Endothelial cell (in vitro differentiated cells): ENCODE data around the gene ABCB9. TPM values are rescaled to one million over a fixed set of nuclear protein-coding genes. Genes with fewer than 3 reads are reported as not detected.

ENCODE experiments used
- DNase-seq: peaks from one replicate; pipeline ENCODE4 v3.0.0; 2021; ENCODE audit warnings: low spot score
- H3K27ac Mint-ChIP-seq: one replicate; pipeline ENCODE4 v1.8.0; 2021; ENCODE audit warnings: mixed read lengths, inconsistent platforms; ENCODE audit not compliant: unreplicated experiment
- H3K27me3 Mint-ChIP-seq: one replicate; pipeline ENCODE4 v1.8.0; 2021; ENCODE audit warnings: mild to moderate bottlenecking, moderate library complexity, mixed read lengths, inconsistent platforms; ENCODE audit not compliant: unreplicated experiment
- H3K36me3 Mint-ChIP-seq: one replicate; pipeline ENCODE4 v1.8.0; 2021; ENCODE audit warnings: mild to moderate bottlenecking, low read depth, mixed read lengths, inconsistent platforms; ENCODE audit not compliant: unreplicated experiment
- H3K4me1 Mint-ChIP-seq: one replicate; pipeline ENCODE4 v1.8.0; 2021; ENCODE audit warnings: mild to moderate bottlenecking, mixed read lengths, inconsistent platforms; ENCODE audit not compliant: unreplicated experiment
- H3K4me3 Mint-ChIP-seq: one replicate; pipeline ENCODE4 v1.8.0; 2021; ENCODE audit warnings: mild to moderate bottlenecking, mixed read lengths, inconsistent platforms; ENCODE audit not compliant: unreplicated experiment
- H3K9me3 Mint-ChIP-seq: one replicate; pipeline ENCODE4 v1.8.0; 2021; ENCODE audit warnings: mixed read lengths, inconsistent platforms; ENCODE audit not compliant: unreplicated experiment
- total RNA-seq: library from RNA; stranded (reverse); fragmentation: NEBNext Ultra II Directional; extraction: Animal tissue kit (Norgen Biotek cat#: 25700); gene quantifications from one replicate; pipeline ENCODE4 v1.2.1, GENCODE V29; 2021; ENCODE audit not compliant: unreplicated experiment
- TF ChIP-seq, protein P1 (sequence below): fragments of 200-600 bp; sonication (generic); IDR thresholded peaks from one replicate; pipeline ENCODE4 v1.5.0; 2021; ENCODE audit warnings: antibody characterized with exemption; ENCODE audit not compliant: unreplicated experiment

ABCB9 gene
- total RNA-seq, 1 donor from 2014 or later = 10.9 TPM

DNA sequence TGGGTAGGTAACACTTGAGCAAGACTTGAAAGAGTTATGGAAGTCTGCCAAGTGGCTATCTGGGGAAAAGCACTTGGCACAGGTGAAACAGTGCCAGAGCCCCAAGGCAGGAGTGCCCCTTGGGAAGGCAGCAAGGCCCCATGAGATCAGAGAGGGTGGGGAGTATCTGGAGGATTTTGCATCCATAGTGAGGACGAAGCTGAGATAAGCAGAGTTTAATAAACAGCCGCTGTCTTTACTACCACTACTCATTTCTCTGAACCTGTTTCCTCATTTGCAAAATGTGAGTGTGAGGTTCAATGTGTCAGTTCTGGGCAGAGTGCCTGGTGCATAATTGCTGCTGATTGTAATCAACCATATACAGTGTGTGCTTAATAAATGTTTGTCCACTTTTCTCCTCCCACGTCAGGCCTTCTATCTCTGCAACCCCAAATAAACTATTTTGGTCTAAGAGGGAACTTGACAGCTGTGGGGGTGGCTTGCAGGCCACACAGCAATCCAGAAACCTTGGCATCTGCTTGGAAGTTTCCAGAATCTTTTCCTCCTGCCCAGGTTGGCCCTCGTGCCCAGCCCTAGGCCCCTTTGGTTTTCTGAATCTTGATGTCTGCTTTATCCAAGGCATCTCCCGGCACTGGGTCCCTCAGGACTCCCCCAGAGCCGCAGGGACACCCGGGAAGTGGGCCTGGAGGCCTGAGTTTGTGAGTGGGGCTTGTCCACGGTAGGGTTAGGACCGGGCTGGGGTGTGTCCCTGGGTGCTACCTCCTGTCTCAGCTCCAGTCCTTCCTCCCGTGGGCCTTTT is 4.5 kb downstream of the ABCB9 start:
- H3K4me3 Mint-ChIP-seq = no peak overlapping the region
- H3K27me3 Mint-ChIP-seq = peaks cover 3% of the 10 kb centered on the region
- H3K9me3 Mint-ChIP-seq = no peaks in the 10 kb centered on the region
- TF ChIP-seq, protein P1, sequence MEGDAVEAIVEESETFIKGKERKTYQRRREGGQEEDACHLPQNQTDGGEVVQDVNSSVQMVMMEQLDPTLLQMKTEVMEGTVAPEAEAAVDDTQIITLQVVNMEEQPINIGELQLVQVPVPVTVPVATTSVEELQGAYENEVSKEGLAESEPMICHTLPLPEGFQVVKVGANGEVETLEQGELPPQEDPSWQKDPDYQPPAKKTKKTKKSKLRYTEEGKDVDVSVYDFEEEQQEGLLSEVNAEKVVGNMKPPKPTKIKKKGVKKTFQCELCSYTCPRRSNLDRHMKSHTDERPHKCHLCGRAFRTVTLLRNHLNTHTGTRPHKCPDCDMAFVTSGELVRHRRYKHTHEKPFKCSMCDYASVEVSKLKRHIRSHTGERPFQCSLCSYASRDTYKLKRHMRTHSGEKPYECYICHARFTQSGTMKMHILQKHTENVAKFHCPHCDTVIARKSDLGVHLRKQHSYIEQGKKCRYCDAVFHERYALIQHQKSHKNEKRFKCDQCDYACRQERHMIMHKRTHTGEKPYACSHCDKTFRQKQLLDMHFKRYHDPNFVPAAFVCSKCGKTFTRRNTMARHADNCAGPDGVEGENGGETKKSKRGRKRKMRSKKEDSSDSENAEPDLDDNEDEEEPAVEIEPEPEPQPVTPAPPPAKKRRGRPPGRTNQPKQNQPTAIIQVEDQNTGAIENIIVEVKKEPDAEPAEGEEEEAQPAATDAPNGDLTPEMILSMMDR = no peak
- no peaks in the 10 kb centered on the region for H3K36me3 Mint-ChIP-seq
- H3K27ac Mint-ChIP-seq = no peak overlapping the region
- no peaks in the 10 kb centered on the region for H3K4me1 Mint-ChIP-seq
- no peak for DNase-seq

GRCh38 chr12:122960193-122960569 is 6.1 kb downstream of the ABCB9 start:
- H3K27ac Mint-ChIP-seq = no peak overlapping the region
- TF ChIP-seq, protein P1 = no peak
- no peaks in the 10 kb centered on the region for H3K36me3 Mint-ChIP-seq
- H3K27me3 Mint-ChIP-seq = peaks cover 2% of the 10 kb centered on the region
- no peak overlapping the region for H3K4me3 Mint-ChIP-seq
- no peaks in the 10 kb centered on the region for H3K4me1 Mint-ChIP-seq
- H3K9me3 Mint-ChIP-seq = no peaks in the 10 kb centered on the region
- no peak for DNase-seq

DNA sequence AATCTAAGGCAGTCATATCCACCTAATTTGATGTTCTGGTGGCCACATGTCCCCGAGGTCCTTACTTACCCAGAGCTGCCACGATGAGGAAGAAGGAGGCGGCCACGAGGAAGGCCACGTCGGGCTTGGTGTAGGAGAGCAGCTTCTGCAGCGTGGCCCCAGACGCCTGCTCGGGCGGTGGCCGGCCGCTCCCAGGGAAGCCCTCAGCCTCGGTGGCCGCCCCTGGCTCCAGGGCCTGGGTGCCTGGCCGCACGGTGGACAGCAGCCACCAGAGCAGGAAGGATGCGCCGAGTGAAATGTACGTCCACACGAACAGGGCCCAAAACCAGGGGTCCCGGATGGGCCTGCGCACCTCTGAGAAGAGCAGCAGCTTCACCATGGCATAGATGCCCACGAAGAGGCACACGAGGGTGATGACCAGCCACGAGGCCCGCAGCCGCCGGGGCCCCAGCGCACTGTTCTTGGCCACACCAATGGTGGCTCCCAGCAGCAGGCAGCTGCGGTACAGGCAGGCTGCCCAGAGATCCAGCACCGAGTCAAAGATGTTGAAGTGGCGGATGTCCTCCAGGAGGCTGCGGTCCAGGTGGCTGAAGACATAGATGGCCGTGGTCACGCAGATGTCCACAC is 6.6 kb downstream of the ABCB9 start:
- no peak for DNase-seq
- no peaks in the 10 kb centered on the region for H3K36me3 Mint-ChIP-seq
- TF ChIP-seq, protein P1 = no peak
- H3K27ac Mint-ChIP-seq = no peak overlapping the region
- H3K9me3 Mint-ChIP-seq = no peaks in the 10 kb centered on the region
- H3K4me1 Mint-ChIP-seq = no peaks in the 10 kb centered on the region
- H3K27me3 Mint-ChIP-seq = peaks cover 2% of the 10 kb centered on the region
- H3K4me3 Mint-ChIP-seq = no peak overlapping the region

DNA sequence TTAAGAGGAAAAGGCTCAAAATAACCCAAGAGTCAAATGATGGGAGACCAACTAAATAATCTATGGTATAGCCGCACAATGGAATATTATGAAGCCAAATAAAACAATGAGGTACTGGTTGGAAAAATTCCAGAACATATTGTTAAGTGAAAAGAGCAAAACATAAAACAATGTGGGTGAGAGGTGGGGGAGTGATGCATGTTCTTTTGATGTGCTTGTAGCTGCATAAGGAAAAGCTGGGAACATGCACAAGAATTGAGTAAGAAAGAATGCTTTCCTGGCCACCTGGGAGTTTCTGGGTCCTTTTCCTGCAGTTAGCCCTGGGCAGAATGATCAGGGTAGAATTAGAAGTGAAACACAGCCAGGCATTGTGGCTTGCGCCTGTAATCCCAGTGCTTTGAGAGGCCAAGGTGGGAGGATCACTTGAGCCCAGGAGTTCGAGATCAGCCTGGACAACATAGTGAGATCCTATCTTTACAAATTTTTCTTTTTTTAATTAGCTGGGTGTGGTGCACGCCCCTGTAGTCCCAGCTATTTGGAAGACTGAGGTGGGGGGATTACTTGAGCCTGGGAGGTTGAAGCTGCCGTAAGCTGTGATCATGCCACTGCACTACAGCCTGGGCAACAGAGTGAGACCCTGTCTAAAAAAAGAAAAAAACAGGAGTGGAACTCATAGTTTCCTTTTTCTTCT is 7.9 kb downstream of the ABCB9 start:
- H3K4me1 Mint-ChIP-seq = no peaks in the 10 kb centered on the region
- H3K27me3 Mint-ChIP-seq = no peaks in the 10 kb centered on the region
- no peak for DNase-seq

More for the DNA sequence above, 7.9 kb downstream of the ABCB9 start:
- Mint-ChIP-seq H3K27ac (no peak overlapping the region), H3K9me3 (no peaks in the 10 kb centered on the region), H3K36me3 (no peaks in the 10 kb centered on the region), H3K4me3 (no peak overlapping the region)
- TF ChIP-seq, protein P1 = no peak
